ENCODE results near the gene ROR2.
"Not testable (repeated sequence)": the region's sequence is repeated elsewhere in the genome, so short reads cannot be mapped to it uniquely, and the experiment has no call there.

Gene ROR2

DNA sequence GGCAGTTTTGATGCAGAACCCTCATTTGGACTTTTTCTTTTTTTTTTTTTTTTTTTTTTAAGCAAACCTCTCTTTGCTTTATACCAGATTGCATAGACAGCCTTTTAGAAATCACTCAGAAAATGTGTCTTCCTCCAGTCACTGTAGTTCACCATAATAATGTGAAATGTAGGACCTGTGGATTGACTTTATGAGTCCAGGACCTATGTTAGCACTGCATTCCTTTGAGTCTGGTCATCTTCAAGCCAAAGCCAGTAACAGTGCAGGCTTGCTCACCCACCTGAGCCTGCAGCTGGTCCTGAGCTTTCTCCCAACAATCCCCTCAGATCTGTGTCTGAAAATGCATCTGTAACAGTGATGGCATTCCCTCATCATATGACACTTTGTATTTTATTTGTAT lies 415.7 kb downstream of the ROR2 start:
- Mint-ChIP-seq H3K9me3 (no peaks in the 10 kb centered on the region), H3K4me1 (no peaks in the 10 kb centered on the region), H3K4me3 (no peak overlapping the region), H3K27me3 (peaks cover 9% of the 10 kb centered on the region), H3K36me3 (ENCODE audit: low read depth) (no peaks in the 10 kb centered on the region), H3K27ac (no peak overlapping the region)
- no peak for ATAC-seq
- no peak for DNase-seq

GRCh38 chr9:91533382-91533781 lies 416.6 kb downstream of the ROR2 start:
- H3K4me1 Mint-ChIP-seq, result no peaks in the 10 kb centered on the region
- no peak overlapping the region for H3K27ac Mint-ChIP-seq
- H3K9me3 Mint-ChIP-seq, result no peaks in the 10 kb centered on the region
- H3K4me3 Mint-ChIP-seq, result no peak overlapping the region
- no peaks in the 10 kb centered on the region for H3K36me3 Mint-ChIP-seq (ENCODE audit: low read depth)
- DNase-seq (no peak), ATAC-seq (no peak)
- peaks cover 5% of the 10 kb centered on the region for H3K27me3 Mint-ChIP-seq

DNA sequence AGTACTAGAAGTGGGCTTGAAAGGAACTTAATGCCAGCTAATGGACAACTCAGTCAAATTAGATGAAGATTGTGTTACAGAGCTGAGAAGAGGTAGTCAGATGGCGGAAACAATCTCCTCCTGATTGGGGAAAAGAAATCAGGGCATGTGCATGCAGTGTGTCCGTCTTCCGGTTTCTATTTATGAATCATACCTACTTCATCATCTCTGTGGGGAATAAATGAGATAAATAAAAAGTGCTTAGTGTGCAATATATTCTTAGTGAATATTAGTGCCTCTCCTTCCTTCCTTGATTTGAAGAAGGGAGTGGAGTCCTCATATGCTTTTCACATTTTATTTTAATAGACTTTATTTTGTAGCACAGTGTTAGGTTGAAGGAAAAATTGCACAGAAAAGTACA lies 417.7 kb downstream of the ROR2 start:
- no peak for ATAC-seq
- DNase-seq, result no peak
- peaks cover 7% of the 10 kb centered on the region for H3K27me3 Mint-ChIP-seq

DNA sequence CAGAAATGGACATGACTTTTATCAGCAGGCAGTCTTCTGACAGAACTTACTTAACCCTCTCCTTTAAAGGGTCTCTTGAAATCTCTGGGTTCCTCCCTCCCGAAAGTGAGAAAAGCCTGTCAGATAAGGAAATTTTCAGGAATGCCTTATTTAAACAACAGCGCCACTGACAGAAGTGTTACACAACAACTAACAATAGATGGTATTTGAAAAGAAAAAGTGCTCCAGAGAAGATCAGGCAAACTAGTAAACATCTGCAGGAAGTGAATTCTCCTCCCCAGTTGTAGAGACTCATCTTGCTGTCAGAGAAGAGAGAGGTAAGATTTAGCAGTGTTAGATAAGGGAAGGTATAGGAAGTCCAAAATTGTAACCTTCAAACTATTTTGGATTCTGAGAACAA lies 419.2 kb downstream of the ROR2 start:
- Mint-ChIP-seq H3K27ac (no peak overlapping the region), H3K27me3 (peaks cover 9% of the 10 kb centered on the region), H3K4me1 (no peaks in the 10 kb centered on the region), H3K36me3 (ENCODE audit: low read depth) (no peaks in the 10 kb centered on the region), H3K4me3 (no peak overlapping the region), H3K9me3 (no peaks in the 10 kb centered on the region)
- ATAC-seq (no peak), DNase-seq (no peak)

More for the DNA sequence above, 417.7 kb downstream of the ROR2 start:
- H3K4me3 Mint-ChIP-seq, result no peak overlapping the region
- no peaks in the 10 kb centered on the region for H3K9me3 Mint-ChIP-seq
- no peaks in the 10 kb centered on the region for H3K36me3 Mint-ChIP-seq (ENCODE audit: low read depth)
- no peak overlapping the region for H3K27ac Mint-ChIP-seq
- H3K4me1 Mint-ChIP-seq, result no peaks in the 10 kb centered on the region

- H3K27me3 Mint-ChIP-seq, result peaks cover 31% of the 10 kb centered on the region
- H3K4me3 Mint-ChIP-seq, result no peak overlapping the region
- H3K4me1 Mint-ChIP-seq, result no peaks in the 10 kb centered on the region
- ATAC-seq, result no peak
- no peaks in the 10 kb centered on the region for H3K9me3 Mint-ChIP-seq
- no peaks in the 10 kb centered on the region for H3K36me3 Mint-ChIP-seq (ENCODE audit: low read depth)
- no peak for DNase-seq
- no peak overlapping the region for H3K27ac Mint-ChIP-seq
These were observed 427.5 kb downstream of the ROR2 start for GRCh38 chr9:91522481-91522880.

- Mint-ChIP-seq H3K36me3 (ENCODE audit: low read depth) (no peaks in the 10 kb centered on the region), H3K4me3 (no peak overlapping the region), H3K9me3 (no peaks in the 10 kb centered on the region), H3K4me1 (no peaks in the 10 kb centered on the region), H3K27me3 (peaks cover 29% of the 10 kb centered on the region), H3K27ac (no peak overlapping the region)
- ATAC-seq (no peak), DNase-seq (no peak)
These were observed 430.3 kb downstream of the ROR2 start for GRCh38 chr9:91519520-91520277.

- ATAC-seq, result no peak
- no peaks in the 10 kb centered on the region for H3K9me3 Mint-ChIP-seq
- no peak overlapping the region for H3K4me3 Mint-ChIP-seq
These were observed 431.6 kb downstream of the ROR2 start for GRCh38 chr9:91518462-91518861.

DNA sequence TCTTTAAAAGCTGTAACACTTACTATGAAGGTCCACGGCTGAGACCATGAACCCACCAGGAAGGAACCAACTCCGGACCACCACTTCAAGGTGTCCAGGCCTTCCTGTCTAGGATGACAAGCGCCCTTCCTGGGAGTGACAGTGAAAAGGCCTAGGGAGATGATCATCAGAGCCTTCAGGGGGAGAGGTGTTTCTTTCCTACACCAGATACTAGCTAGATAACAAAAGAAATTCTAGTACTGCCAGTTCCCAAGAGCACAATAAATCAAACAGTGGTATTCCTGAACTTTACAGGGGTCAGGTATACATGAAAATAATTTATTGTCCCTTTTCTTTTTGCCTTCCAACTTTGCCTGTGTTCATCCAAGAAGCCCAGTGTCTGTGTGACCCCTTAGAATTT lies 432.2 kb downstream of the ROR2 start:
- H3K4me1 Mint-ChIP-seq, result no peaks in the 10 kb centered on the region
- H3K4me3 Mint-ChIP-seq, result no peak overlapping the region
- peaks cover 27% of the 10 kb centered on the region for H3K27me3 Mint-ChIP-seq
- no peak overlapping the region for H3K27ac Mint-ChIP-seq
- H3K36me3 Mint-ChIP-seq (ENCODE audit: low read depth), result no peaks in the 10 kb centered on the region
- DNase-seq, result no peak
- H3K9me3 Mint-ChIP-seq, result no peaks in the 10 kb centered on the region
- ATAC-seq, result no peak

More at GRCh38 chr9:91518462-91518861, 431.6 kb downstream of the ROR2 start:
- Mint-ChIP-seq H3K36me3 (ENCODE audit: low read depth) (no peaks in the 10 kb centered on the region), H3K27me3 (peaks cover 26% of the 10 kb centered on the region), H3K4me1 (no peaks in the 10 kb centered on the region), H3K27ac (no peak overlapping the region)
- DNase-seq, result no peak

GRCh38 chr9:91517332-91517731 lies 432.7 kb downstream of the ROR2 start:
- not testable (repeated sequence) for H3K4me1 Mint-ChIP-seq; ATAC-seq; H3K36me3 Mint-ChIP-seq (ENCODE audit: low read depth); H3K27ac Mint-ChIP-seq; H3K4me3 Mint-ChIP-seq; H3K9me3 Mint-ChIP-seq; DNase-seq
- peaks cover 31% of the 10 kb centered on the region for H3K27me3 Mint-ChIP-seq

DNA sequence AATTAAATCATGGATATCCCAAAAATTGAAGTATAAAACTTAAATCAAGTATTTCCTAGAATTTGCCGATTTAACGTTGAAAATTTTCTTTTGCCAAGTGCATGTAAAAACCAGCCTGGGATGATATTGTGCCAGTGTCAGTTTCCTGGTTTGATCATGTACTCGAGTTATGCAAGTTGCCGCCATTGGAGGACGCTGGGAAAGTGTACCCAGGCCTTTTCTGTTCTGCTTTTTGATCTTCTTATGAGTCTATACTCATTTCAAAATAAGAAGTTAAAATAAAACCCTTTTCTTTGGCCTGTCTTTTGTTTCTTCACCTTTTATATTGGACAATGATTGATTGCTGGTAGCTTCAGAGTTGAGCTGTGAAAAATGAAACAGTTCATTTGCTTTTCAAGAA lies 433.3 kb downstream of the ROR2 start:
- Mint-ChIP-seq H3K4me1 (no peaks in the 10 kb centered on the region), H3K27me3 (peaks cover 33% of the 10 kb centered on the region), H3K4me3 (no peak overlapping the region), H3K36me3 (ENCODE audit: low read depth) (no peaks in the 10 kb centered on the region), H3K27ac (no peak overlapping the region), H3K9me3 (peaks cover 4% of the 10 kb centered on the region)
- DNase-seq, result no peak
- no peak for ATAC-seq

DNA sequence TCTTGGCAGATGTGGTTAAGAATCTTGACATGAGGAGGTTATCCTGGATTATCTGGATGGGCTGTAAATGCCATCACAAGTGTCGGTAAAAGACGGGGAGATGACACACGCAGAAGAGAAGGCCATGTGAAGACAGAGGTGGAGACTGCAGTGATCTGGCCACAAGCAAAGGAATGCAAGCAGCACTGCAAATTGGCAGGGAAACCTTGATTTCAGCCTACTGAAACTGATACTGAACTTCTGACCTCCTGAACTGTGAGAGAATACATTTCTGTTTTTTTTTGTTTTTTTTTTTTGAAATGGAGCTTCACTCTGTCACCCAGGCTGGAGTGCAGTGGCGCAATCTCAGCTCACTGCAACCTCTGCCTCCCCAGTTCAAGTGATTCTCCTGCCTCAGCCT lies 433.9 kb downstream of the ROR2 start:
- Mint-ChIP-seq H3K4me1 (no peaks in the 10 kb centered on the region), H3K27me3 (peaks cover 33% of the 10 kb centered on the region), H3K27ac (no peak overlapping the region), H3K4me3 (no peak overlapping the region), H3K36me3 (ENCODE audit: low read depth) (peaks cover 1% of the 10 kb centered on the region), H3K9me3 (peaks cover 4% of the 10 kb centered on the region)
- ATAC-seq (no peak), DNase-seq (no peak)

GRCh38 chr9:91515074-91515687 lies 434.8 kb downstream of the ROR2 start:
- no peak overlapping the region for H3K27ac Mint-ChIP-seq
- peaks cover 1% of the 10 kb centered on the region for H3K36me3 Mint-ChIP-seq (ENCODE audit: low read depth)
- peak; percentile 7 for DNase-seq
- no peak overlapping the region for H3K4me3 Mint-ChIP-seq
- peaks cover 29% of the 10 kb centered on the region for H3K27me3 Mint-ChIP-seq
- no peaks in the 10 kb centered on the region for H3K4me1 Mint-ChIP-seq
- H3K9me3 Mint-ChIP-seq, result peaks cover 4% of the 10 kb centered on the region
- ATAC-seq, result peak; percentile 80
